Fibroblast of lung (primary cell): ENCODE measurements around the gene HOXD11. TPM values are rescaled to one million over a fixed set of nuclear protein-coding genes. Genes with fewer than 3 reads are reported as not detected.
A peak's percentile ranks its signal among the peaks of the same experiment; 100 is the strongest.

Source experiments
- DNase-seq, 2 donors: peaks; one replicate each; pipeline versions ENCODE4 v3.0.0 to v3.0.0-alpha.2; 2010; ENCODE audit warnings: low read depth in 2 of 2
- H2AFZ ChIP-seq: 2 replicates; pipeline ENCODE4 v1.5.1; 2012; ENCODE audit warnings: low read length, control low read depth, inconsistent platforms
- H3K27ac ChIP-seq: 2 replicates; pipeline ENCODE4 v1.5.1; 2011; ENCODE audit warnings: low read length, control low read depth; ENCODE audit not compliant: insufficient read depth
- H3K27me3 ChIP-seq: 2 replicates; pipeline ENCODE4 v1.5.1; 2011; ENCODE audit warnings: mild to moderate bottlenecking, low read length; ENCODE audit not compliant: control insufficient read depth, insufficient read depth
- H3K36me3 ChIP-seq: 2 replicates; pipeline ENCODE4 v1.5.1; 2011; ENCODE audit warnings: low read length; ENCODE audit not compliant: control insufficient read depth, insufficient read depth
- H3K4me1 ChIP-seq: 2 replicates; pipeline ENCODE4 v1.5.1; 2011; ENCODE audit warnings: low read length; ENCODE audit not compliant: control insufficient read depth, insufficient read depth; ENCODE audit errors: extremely low read depth
- H3K4me2 ChIP-seq: 2 replicates; pipeline ENCODE4 v1.5.1; 2011; ENCODE audit warnings: low read length, control low read depth; ENCODE audit not compliant: insufficient read depth; ENCODE audit errors: extremely low read depth
- H3K4me3 ChIP-seq, 4 experiments: fragments of 200-600 bp in 1 of 4; sonication (generic) in 1 of 4; replicated peaks in 1 of 4; 2 replicates each; pipeline ENCODE4 v1.5.1; 2011 to 2016; ENCODE audit warnings: low read length in 4 of 4, low read depth in 3 of 4, mild to moderate bottlenecking in 3 of 4, control low read depth in 2 of 4, inconsistent platforms in 1 of 4, mixed read lengths in 1 of 4; ENCODE audit not compliant: insufficient read depth in 1 of 4; ENCODE audit errors: control extremely low read depth in 1 of 4
- H3K79me2 ChIP-seq: 2 replicates; pipeline ENCODE4 v1.5.1; 2012; ENCODE audit warnings: mild to moderate bottlenecking, low read length, inconsistent platforms; ENCODE audit not compliant: control insufficient read depth, insufficient read depth
- H3K9ac ChIP-seq: 2 replicates; pipeline ENCODE4 v1.5.1; 2011; ENCODE audit warnings: mild to moderate bottlenecking, low read length, control low read depth; ENCODE audit not compliant: insufficient read depth
- H3K9me3 ChIP-seq: 2 replicates; pipeline ENCODE4 v1.5.1; 2012; ENCODE audit warnings: low read depth, low read length; ENCODE audit not compliant: control insufficient read depth, insufficient read depth
- H4K20me1 ChIP-seq: 2 replicates; pipeline ENCODE4 v1.5.1; 2011; ENCODE audit warnings: low read length; ENCODE audit not compliant: control insufficient read depth, insufficient read depth; ENCODE audit errors: extremely low read depth
- CTCF ChIP-seq, 2 donors: IDR thresholded peaks in 1 of 2; conservative IDR thresholded peaks in 1 of 2; 1 replicate in 1 of 2; 2 replicates in 1 of 2; pipeline ENCODE4 v1.5.1; 2011 to 2012; ENCODE audit warnings: low read length in 2 of 2, control low read depth in 1 of 2, inconsistent platforms in 1 of 2, low read depth in 1 of 2, mild to moderate bottlenecking in 1 of 2
- EZH2 ChIP-seq: IDR thresholded peaks from 2 replicates; pipeline ENCODE4 v1.5.1; 2012; ENCODE audit warnings: low read length, control low read depth, mild to moderate bottlenecking; ENCODE audit errors: missing control alignments
- polyA plus RNA-seq, 2 donors: library from polyadenylated mRNA; depleted of rRNA in 1 of 2; stranded (reverse) in 1 of 2; unstranded in 1 of 2; fragments of >200 nt; gene quantifications; 2 replicates each; pipeline ENCODE4 v1.2.1, GENCODE V29; 2011 to 2012; ENCODE audit warnings: missing spikeins in 1 of 2
- total RNA-seq: library from RNA; depleted of rRNA; stranded (reverse); fragments of >200 nt; gene quantifications from 2 replicates; pipeline ENCODE4 v1.2.1, GENCODE V29; 2014

Gene HOXD11
- total and polyA plus RNA-seq, 2 donors (not counting 1 experiment from before 2014, with no cell fraction given) = not detected

DNA sequence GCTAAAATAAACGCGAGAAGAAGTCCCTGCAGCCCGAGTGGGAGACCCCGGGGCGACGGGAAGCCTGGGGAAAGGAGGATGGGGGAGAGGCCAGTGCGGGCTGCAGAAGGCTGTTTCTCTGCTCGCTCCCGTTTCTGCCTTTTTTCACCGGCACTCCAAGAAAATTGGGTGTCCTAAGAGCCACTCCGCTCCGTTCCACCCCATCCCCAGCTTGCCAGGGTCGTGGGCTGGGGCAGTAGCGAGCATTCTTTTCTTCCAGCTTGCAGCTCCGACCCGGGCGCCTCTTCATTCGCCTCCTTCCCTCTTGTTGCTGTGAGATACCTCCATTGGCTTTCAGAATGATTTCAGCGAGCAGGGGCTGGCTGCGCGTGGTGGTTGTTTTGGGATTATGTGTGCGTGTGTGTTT is 51.1 kb downstream of the HOXD11 start:
- no peak overlapping the region for H3K9ac ChIP-seq
- H3K27ac ChIP-seq = no peak overlapping the region
- H3K4me3 ChIP-seq = no peak overlapping the region
- H2AFZ ChIP-seq = no peak overlapping the region
- no peaks in the 10 kb centered on the region for H3K9me3 ChIP-seq
- H3K27me3 ChIP-seq = peaks cover 74% of the 10 kb centered on the region
- H4K20me1 ChIP-seq = no peaks in the 10 kb centered on the region
- H3K79me2 ChIP-seq = no peaks in the 10 kb centered on the region
- no peaks in the 10 kb centered on the region for H3K4me1 ChIP-seq
- peak in 1 of 2 donors; percentile 58 for DNase-seq
- TF ChIP-seq EZH2 (no peak), CTCF (conservative IDR thresholded peaks at IDR 0.05 in 1 of 2, IDR thresholded peaks at IDR 0.05 in 1 of 2; ENCODE audit: low read depth in 1 of 2, low read length in 2 of 2) (no peak)
- no peaks in the 10 kb centered on the region for H3K36me3 ChIP-seq
- H3K4me2 ChIP-seq = no peak overlapping the region

DNA sequence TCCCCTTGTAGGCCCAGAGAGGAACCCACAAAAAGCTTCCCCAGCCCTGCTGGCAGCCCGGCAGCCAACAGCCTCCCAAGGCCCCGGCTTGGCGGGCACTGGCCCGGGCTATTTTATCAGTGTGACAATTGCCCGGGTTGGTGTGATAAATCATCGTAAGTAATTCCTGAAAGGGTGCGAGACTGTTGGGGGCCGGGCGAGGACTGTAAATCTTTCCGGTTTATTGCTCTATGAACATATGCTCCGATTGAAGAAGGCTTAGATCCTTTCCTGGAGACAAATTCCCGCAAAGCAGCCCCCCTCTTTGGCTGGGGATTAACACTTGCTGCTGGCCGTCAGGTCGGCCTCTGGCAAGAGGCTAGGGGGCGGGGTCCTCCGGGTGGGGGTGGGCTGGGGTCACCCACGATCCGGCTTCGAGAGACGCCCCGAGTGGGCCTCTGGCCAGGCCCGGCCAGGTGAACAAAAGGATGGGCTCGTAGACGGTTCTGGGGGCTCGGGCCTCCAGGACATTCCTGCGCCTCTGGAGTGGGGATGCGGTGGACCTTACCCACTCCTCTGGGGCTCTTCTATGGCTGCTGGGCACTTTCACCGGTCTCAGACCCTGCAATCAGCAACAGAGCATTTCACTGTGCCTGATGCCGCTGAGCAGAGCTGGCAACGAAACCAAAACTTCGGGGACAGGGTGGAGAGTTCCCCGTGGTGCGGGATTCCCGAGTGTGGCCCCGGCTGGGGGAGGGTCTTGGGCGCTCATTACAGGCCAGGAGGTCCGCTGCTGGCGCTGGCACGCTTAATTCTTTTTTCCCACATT is 52.0 kb downstream of the HOXD11 start:
- H2AFZ ChIP-seq = no peak overlapping the region
- H3K4me2 ChIP-seq = no peak overlapping the region
- no peaks in the 10 kb centered on the region for H3K79me2 ChIP-seq
- H3K27me3 ChIP-seq = peaks cover 77% of the 10 kb centered on the region
- no peak overlapping the region for H3K9ac ChIP-seq
- no peak overlapping the region for H3K4me3 ChIP-seq
- no peak overlapping the region for H3K27ac ChIP-seq
- no peaks in the 10 kb centered on the region for H3K9me3 ChIP-seq
- TF ChIP-seq EZH2 (peak; percentile 81), CTCF (conservative IDR thresholded peaks at IDR 0.05 in 1 of 2, IDR thresholded peaks at IDR 0.05 in 1 of 2; ENCODE audit: low read depth in 1 of 2, low read length in 2 of 2) (no peak)
- no peaks in the 10 kb centered on the region for H4K20me1 ChIP-seq
- no peaks in the 10 kb centered on the region for H3K4me1 ChIP-seq
- no peaks in the 10 kb centered on the region for H3K36me3 ChIP-seq
- DNase-seq = peak in 1 of 2 donors; percentile 73

Other genes starting within 250 kb of the HOXD11 start
- 30.6 and 38.1 TPM in 2 replicates for gene LNPK, start 105.0 kb upstream of the HOXD11 start, total RNA-seq
- gene LNPK, start 105.0 kb upstream of the HOXD11 start, polyA plus RNA-seq = 31.8 and 38.4 TPM in 2 replicates
- gene EVX2, start 23.3 kb upstream of the HOXD11 start, total RNA-seq = not detected in 2 replicates
- not detected in 2 replicates for gene EVX2, start 23.3 kb upstream of the HOXD11 start, polyA plus RNA-seq
- gene HOXD13, start 14.6 kb upstream of the HOXD11 start, total RNA-seq = not detected in 2 replicates
- gene HOXD13, start 14.6 kb upstream of the HOXD11 start, polyA plus RNA-seq = not detected in 2 replicates
- gene HOXD12, start 7.5 kb upstream of the HOXD11 start, total RNA-seq = not detected in 2 replicates
- not detected in 2 replicates for gene HOXD12, start 7.5 kb upstream of the HOXD11 start, polyA plus RNA-seq
- gene HOXD10, start 9.5 kb downstream of the HOXD11 start, total RNA-seq = not detected in 2 replicates
- gene HOXD10, start 9.5 kb downstream of the HOXD11 start, polyA plus RNA-seq = not detected in 2 replicates
- gene HOXD9, start 15.4 kb downstream of the HOXD11 start, total RNA-seq = not detected in 2 replicates
- not detected in 2 replicates for gene HOXD9, start 15.4 kb downstream of the HOXD11 start, polyA plus RNA-seq
- gene HOXD8, start 22.4 kb downstream of the HOXD11 start, total RNA-seq = not detected in 2 replicates
- 0.05 TPM in 1 of 2 replicates, not detected in the other for gene HOXD8, start 22.4 kb downstream of the HOXD11 start, polyA plus RNA-seq
- gene HOXD4, start 44.3 kb downstream of the HOXD11 start, total RNA-seq = not detected in 2 replicates
- not detected in 2 replicates for gene HOXD4, start 44.3 kb downstream of the HOXD11 start, polyA plus RNA-seq
- gene HOXD3, start 50.0 kb downstream of the HOXD11 start, total RNA-seq = not detected in 2 replicates
- not detected in 2 replicates for gene HOXD3, start 50.0 kb downstream of the HOXD11 start, polyA plus RNA-seq
- gene HOXD1, start 81.4 kb downstream of the HOXD11 start, total RNA-seq = not detected in 2 replicates
- not detected in 2 replicates for gene HOXD1, start 81.4 kb downstream of the HOXD11 start, polyA plus RNA-seq
- 20.8 and 29.6 TPM in 2 replicates for gene MTX2, start 162.2 kb downstream of the HOXD11 start, total RNA-seq
- 44.7 and 46.9 TPM in 2 replicates for gene MTX2, start 162.2 kb downstream of the HOXD11 start, polyA plus RNA-seq